Measurements from ENCODE around the gene SHOC2. TPM values are rescaled to one million over a fixed set of nuclear protein-coding genes. Genes with fewer than 3 reads are reported as not detected.

SHOC2 gene
- total and polyA plus RNA-seq, 12 donors: 18.6 to 68.2 (median 48.5) TPM

DNA sequence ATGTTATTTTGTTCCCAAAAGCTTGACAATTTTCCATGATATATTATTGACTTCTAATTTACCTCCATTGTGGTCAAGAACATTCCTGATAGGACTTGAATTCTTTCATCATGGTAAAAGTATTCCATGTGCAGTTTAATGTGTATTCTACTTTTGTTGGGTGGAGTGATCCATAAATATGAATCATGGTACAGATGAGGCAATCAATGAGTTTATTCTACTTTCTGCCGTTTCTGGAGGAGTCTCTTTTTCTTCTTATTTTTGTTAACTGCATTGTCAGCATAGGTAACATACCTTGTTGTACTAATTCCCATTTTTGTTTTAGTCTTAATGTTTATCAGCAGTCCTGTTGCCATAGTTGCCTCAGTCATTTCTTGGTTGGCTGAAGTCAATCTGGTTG lies 69.6 kb downstream of the SHOC2 start:
- ATAC-seq (no peak), DNase-seq (no peak)
- Histone ChIP-seq H3K4me3 (no peak overlapping the region), H3K27ac (no peak overlapping the region), H3K4me1 (peaks cover 0 to 43% (median 36%) of the 10 kb centered on the region in 9 donors), H3K9me3 (no peaks in the 10 kb centered on the region), H3K27me3 (no peaks in the 10 kb centered on the region), H3K36me3 (peaks cover 0 to 17% (median 0%) of the 10 kb centered on the region in 9 donors)
- TF ChIP-seq, protein P1, sequence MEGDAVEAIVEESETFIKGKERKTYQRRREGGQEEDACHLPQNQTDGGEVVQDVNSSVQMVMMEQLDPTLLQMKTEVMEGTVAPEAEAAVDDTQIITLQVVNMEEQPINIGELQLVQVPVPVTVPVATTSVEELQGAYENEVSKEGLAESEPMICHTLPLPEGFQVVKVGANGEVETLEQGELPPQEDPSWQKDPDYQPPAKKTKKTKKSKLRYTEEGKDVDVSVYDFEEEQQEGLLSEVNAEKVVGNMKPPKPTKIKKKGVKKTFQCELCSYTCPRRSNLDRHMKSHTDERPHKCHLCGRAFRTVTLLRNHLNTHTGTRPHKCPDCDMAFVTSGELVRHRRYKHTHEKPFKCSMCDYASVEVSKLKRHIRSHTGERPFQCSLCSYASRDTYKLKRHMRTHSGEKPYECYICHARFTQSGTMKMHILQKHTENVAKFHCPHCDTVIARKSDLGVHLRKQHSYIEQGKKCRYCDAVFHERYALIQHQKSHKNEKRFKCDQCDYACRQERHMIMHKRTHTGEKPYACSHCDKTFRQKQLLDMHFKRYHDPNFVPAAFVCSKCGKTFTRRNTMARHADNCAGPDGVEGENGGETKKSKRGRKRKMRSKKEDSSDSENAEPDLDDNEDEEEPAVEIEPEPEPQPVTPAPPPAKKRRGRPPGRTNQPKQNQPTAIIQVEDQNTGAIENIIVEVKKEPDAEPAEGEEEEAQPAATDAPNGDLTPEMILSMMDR (IDR thresholded peaks at IDR 0.05): no peak
- WGBS, 2 donors: 90 to 95% methylated on average over 1 of the region's 1 CpG
- intact Hi-C loops (cut with DNase I): loop anchor here in 1 of 10 donors (10.0 kb wide), 1 partner anchor 64 kb away; no protein-coding TSS in a partner anchor

DNA sequence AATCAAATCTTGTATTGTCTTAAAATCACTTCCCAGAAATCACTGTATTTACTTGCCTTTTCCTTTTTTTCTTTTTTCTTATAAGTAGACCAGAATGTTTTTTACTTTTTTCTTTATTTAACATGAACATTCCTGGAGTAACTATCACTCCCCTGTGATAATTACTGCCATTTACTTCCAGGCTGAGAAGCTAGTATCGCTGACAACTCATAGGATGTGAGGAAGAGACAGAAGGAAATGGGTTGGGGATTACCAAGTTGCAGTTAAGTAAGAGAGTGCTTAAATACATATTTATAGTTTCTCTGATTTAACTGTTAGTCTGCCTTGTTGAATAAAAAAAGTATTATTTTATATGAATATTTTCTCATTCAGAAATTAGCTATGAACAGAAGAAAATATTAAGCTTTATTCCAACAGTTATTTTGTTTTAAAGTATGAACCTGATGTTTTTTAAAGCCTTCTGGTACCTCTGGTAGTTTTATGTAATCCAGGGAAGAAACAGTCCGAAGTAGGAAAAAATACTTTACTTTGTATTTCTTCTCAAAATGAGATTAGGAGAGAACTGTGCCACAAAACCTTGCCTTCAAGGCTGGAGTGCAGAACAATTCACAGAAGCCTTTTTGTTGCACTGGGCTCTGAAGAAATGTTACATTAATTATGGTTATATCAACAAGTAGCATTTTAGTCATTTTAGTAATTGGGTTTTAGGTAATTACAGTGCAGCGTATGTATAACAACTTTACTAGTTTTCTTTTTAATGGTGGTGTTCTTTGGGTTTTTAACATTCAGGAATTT lies 72.8 kb downstream of the SHOC2 start:
- no peak for DNase-seq
- Histone ChIP-seq H3K4me1 (peaks cover 0 to 24% (median 12%) of the 10 kb centered on the region in 9 donors), H3K36me3 (peaks cover 0 to 12% (median 0%) of the 10 kb centered on the region in 9 donors), H3K27ac (no peak overlapping the region), H3K9me3 (no peaks in the 10 kb centered on the region), H3K4me3 (no peak overlapping the region), H3K27me3 (no peaks in the 10 kb centered on the region)
- no peak for ATAC-seq
- WGBS, 2 donors: 90 to 91% methylated on average over 3 of the region's 3 CpGs
- TF ChIP-seq, protein P1 (IDR thresholded peaks at IDR 0.05): no peak
- intact Hi-C loops (cut with DNase I): no loop called here

DNA sequence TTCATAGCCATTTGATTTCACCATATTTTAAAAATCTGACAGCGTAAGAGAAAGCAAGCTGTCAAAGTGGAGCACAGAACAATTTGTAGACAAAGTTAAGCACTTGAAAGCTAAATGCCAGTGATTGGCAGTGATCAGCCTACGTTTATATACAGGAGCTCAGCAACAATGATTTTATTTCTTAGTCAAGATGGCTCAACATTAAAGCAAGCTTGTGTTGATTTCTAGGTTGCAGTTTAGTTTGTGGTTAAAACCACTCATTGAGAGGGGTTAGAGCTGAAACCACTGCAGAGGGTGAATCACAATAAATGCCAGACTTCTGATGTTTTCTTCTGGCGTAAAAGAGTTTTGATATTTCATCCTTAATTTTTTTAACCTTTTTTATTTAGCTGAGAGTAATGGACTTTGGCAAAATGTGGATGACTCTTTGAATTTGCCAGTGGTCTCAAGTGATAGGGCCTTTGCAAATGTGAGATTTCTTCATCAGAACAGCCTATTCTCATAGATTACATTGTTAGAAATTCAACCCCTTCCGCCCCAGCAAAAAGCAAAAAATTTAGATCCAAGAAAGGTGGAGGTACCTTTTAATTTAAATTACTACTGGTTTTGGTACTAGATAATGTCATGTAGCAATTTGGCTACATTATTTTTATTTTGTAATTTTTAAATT lies 73.8 kb downstream of the SHOC2 start:
- intact Hi-C loops (cut with DNase I): no loop called here
- no peak overlapping the region for H3K27ac ChIP-seq
- DNase-seq: no peak
- peaks cover 0 to 24% (median 12%) of the 10 kb centered on the region in 9 donors for H3K4me1 ChIP-seq
- TF ChIP-seq, protein P1 (IDR thresholded peaks at IDR 0.05): no peak
- WGBS, 2 donors: 73 to 78% methylated on average over 4 of the region's 4 CpGs
- H3K36me3 ChIP-seq: peaks cover 0 to 7% (median 0%) of the 10 kb centered on the region in 9 donors
- ATAC-seq: no peak
- no peaks in the 10 kb centered on the region for H3K9me3 ChIP-seq
- H3K4me3 ChIP-seq: no peak overlapping the region
- H3K27me3 ChIP-seq: no peaks in the 10 kb centered on the region

DNA sequence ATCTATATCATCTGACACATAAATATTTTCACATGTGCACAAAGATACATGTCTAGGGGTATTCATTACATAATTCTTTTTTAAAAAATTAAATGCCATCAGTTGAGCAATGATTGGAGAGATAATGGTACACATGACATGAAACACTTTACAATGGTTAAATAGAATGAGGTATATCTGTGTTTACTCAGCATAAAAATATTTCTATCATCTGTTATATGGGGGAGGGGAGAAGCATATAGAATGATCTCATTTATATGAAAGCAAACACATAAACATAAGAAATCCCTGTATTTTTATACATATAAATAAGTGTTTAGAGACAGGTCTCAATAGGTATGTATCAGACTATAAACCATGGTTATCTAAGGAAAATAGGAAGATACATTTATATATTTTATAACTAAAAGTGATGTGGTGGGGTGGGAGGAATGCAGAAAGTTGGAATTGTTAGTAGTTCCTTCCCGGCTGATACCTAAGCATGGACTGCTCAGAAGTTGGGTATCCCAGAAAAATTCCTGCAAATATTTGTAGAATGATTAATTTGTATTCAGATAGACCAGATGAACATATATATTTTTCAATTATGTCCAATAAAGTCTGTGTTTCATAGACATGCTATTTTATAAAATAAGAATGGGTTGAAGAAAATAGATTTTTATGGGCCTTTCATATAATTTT lies 75.1 kb downstream of the SHOC2 start:
- Histone ChIP-seq H3K27ac (no peak overlapping the region), H3K9me3 (no peaks in the 10 kb centered on the region), H3K27me3 (no peaks in the 10 kb centered on the region), H3K36me3 (peaks cover 0 to 14% (median 0%) of the 10 kb centered on the region in 9 donors), H3K4me1 (peaks cover 0 to 21% (median 12%) of the 10 kb centered on the region in 9 donors), H3K4me3 (no peak overlapping the region)
- TF ChIP-seq, protein P1 (IDR thresholded peaks at IDR 0.05): no peak
- DNase-seq (no peak), ATAC-seq (no peak)
- 97 to 100% methylated on average over 1 of the region's 1 CpG for WGBS, 2 donors
- intact Hi-C loops (cut with DNase I): no loop called here
